Stomach (tissue), 4 donors: ENCODE data around the gene DUSP28.

Experiments
- CTCF ChIP-seq, 7 experiments: fragments of 450-650 bp in 4 of 7; fragments of 200-600 bp in 3 of 7; sonication (generic) in 3 of 7; IDR thresholded peaks; one replicate each; pipeline ENCODE4 v1.5.1; 2016 to 2019; ENCODE audit warnings: antibody characterized with exemption in 7 of 7, control low read depth in 2 of 7, mild to moderate bottlenecking in 1 of 7
- POLR2A ChIP-seq, 4 donors: fragments of 450-650 bp; IDR thresholded peaks; one replicate each; pipeline ENCODE4 v1.6.1; 2016; ENCODE audit warnings: antibody characterized with exemption in 4 of 4, control low read depth in 2 of 4, mild to moderate bottlenecking in 1 of 4, moderate library complexity in 1 of 4
- POLR2AphosphoS5 ChIP-seq, 3 donors: sonication (generic); formaldehyde crosslinking; IDR thresholded peaks; one replicate each; pipeline ENCODE4 v1.6.1; 2016; ENCODE audit warnings: antibody characterized with exemption in 3 of 3

- TF ChIP-seq CTCF (IDR thresholded peaks at IDR 0.05) (no peak), POLR2A (IDR thresholded peaks at IDR 0.05) (no peak), POLR2AphosphoS5 (IDR thresholded peaks at IDR 0.05) (no peak)
Observed at GRCh38 chr2:240578488-240578887, 18.3 kb downstream of the DUSP28 start.
